Activated CD4-positive, alpha-beta T cell treated with anti-CD3 and anti-CD28 coated beads, Interleukin-2, amount 50 U/mL, for 24 hours (primary cell): Measurements from ENCODE around the gene FAAP24.
"Not testable (repeated sequence)": the region's sequence is repeated elsewhere in the genome, so short reads cannot be mapped to it uniquely, and the experiment has no call there.

ENCODE experiments used
- DNase-seq, 2 donors: peaks; one replicate each; pipeline ENCODE4 v3.0.0-alpha.2; 2020; ENCODE audit warnings: low read depth in 1 of 2, low spot score in 1 of 2

FAAP24 gene

GRCh38 chr19:32998722-32999121 lies 26.7 kb downstream of the FAAP24 start:
- DNase-seq: no peak

GRCh38 chr19:33000510-33000909 lies 28.5 kb downstream of the FAAP24 start:
- no peak for DNase-seq

- no peak for DNase-seq
Observed at GRCh38 chr19:33000910-33001309, 28.9 kb downstream of the FAAP24 start.

GRCh38 chr19:33002126-33002865 lies 30.3 kb downstream of the FAAP24 start:
- not testable (repeated sequence) for DNase-seq

- DNase-seq: not testable (repeated sequence)
Observed at GRCh38 chr19:33003424-33004024, 31.5 kb downstream of the FAAP24 start.

- no peak for DNase-seq
Observed at GRCh38 chr19:33005440-33005839, 33.4 kb downstream of the FAAP24 start.

GRCh38 chr19:33008738-33009137 lies 36.7 kb downstream of the FAAP24 start:
- no peak for DNase-seq

- DNase-seq: not testable (repeated sequence)
Observed at GRCh38 chr19:33010891-33011290, 38.8 kb downstream of the FAAP24 start.

- DNase-seq: no peak
Observed at GRCh38 chr19:33022472-33023116, 50.6 kb downstream of the FAAP24 start.

GRCh38 chr19:33024398-33024797 lies 52.4 kb downstream of the FAAP24 start:
- DNase-seq: no peak

GRCh38 chr19:33025468-33026238 lies 53.6 kb downstream of the FAAP24 start:
- not testable (repeated sequence) for DNase-seq

GRCh38 chr19:33026602-33027001 lies 54.6 kb downstream of the FAAP24 start:
- DNase-seq: not testable (repeated sequence)
